ENCODE results near the gene RUNX3.
A peak's percentile ranks its signal among the peaks of the same experiment; 100 is the strongest.

RUNX3 gene

GRCh38 chr1:24859063-24860010 is 70.7 kb downstream of the RUNX3 start:
- H3K4me3 ChIP-seq (ENCODE audit: low read length): no peak overlapping the region
- DNase-seq (ENCODE audit: low read depth, low spot score): no peak

- DNase-seq (ENCODE audit: low read depth, low spot score): no peak
- H3K4me3 ChIP-seq (ENCODE audit: low read length): no peak overlapping the region
Observed at GRCh38 chr1:24858277-24858676, 71.8 kb downstream of the RUNX3 start.

- no peak overlapping the region for H3K4me3 ChIP-seq (ENCODE audit: low read length)
- DNase-seq (ENCODE audit: low read depth, low spot score): no peak
Observed at GRCh38 chr1:24857507-24858133, 72.5 kb downstream of the RUNX3 start.

- DNase-seq (ENCODE audit: low read depth, low spot score): no peak
- no peak overlapping the region for H3K4me3 ChIP-seq (ENCODE audit: low read length)
Observed at GRCh38 chr1:24856787-24857506, 73.1 kb downstream of the RUNX3 start.

GRCh38 chr1:24855474-24855873 is 74.6 kb downstream of the RUNX3 start:
- no peak overlapping the region for H3K4me3 ChIP-seq (ENCODE audit: low read length)
- DNase-seq (ENCODE audit: low read depth, low spot score): no peak

- no peak for DNase-seq (ENCODE audit: low read depth, low spot score)
Observed at GRCh38 chr1:24853649-24854048, 76.4 kb downstream of the RUNX3 start.

GRCh38 chr1:24850328-24850920 is 79.7 kb downstream of the RUNX3 start:
- DNase-seq (ENCODE audit: low read depth, low spot score): no peak
- H3K4me3 ChIP-seq (ENCODE audit: low read length): no peak overlapping the region

More at GRCh38 chr1:24853649-24854048, 76.4 kb downstream of the RUNX3 start:
- no peak overlapping the region for H3K4me3 ChIP-seq (ENCODE audit: low read length)

GRCh38 chr1:24849672-24850295 is 80.3 kb downstream of the RUNX3 start:
- no peak overlapping the region for H3K4me3 ChIP-seq (ENCODE audit: low read length)
- DNase-seq (ENCODE audit: low read depth, low spot score): peak; percentile 8

All from Jurkat, Clone E6-1 (cell line).